ENCODE measurements around the gene LRRC75B.

LRRC75B gene

GRCh38 chr22:24576778-24577177 is 16.1 kb downstream of the LRRC75B start:
- Mint-ChIP-seq H3K9me3 (no peaks in the 10 kb centered on the region), H3K36me3 (ENCODE audit: insufficient read depth) (peaks cover 33% of the 10 kb centered on the region), H3K27me3 (no peaks in the 10 kb centered on the region), H3K4me1 (peaks cover 5% of the 10 kb centered on the region), H3K4me3 (no peak overlapping the region), H3K27ac (ENCODE audit: low read depth) (peak overlapping the region; percentile 65)
- DNase-seq (ENCODE audit: low spot score in 2 of 2) (no peak), ATAC-seq (replicated peaks; ENCODE audit: extremely low read depth, poor library complexity, severe bottlenecking) (no peak)

- no peak for ATAC-seq (replicated peaks; ENCODE audit: extremely low read depth, poor library complexity, severe bottlenecking)
- H3K27me3 Mint-ChIP-seq: no peaks in the 10 kb centered on the region
- H3K36me3 Mint-ChIP-seq (ENCODE audit: insufficient read depth): peaks cover 57% of the 10 kb centered on the region
- no peaks in the 10 kb centered on the region for H3K9me3 Mint-ChIP-seq
- H3K4me3 Mint-ChIP-seq: no peak overlapping the region
- peaks cover 10% of the 10 kb centered on the region for H3K4me1 Mint-ChIP-seq
- no peak overlapping the region for H3K27ac Mint-ChIP-seq (ENCODE audit: low read depth)
- no peak for DNase-seq (ENCODE audit: low spot score in 2 of 2)
Measured at GRCh38 chr22:24571266-24571665, 21.6 kb downstream of the LRRC75B start.

- H3K27ac Mint-ChIP-seq (ENCODE audit: low read depth): no peak overlapping the region
- no peak for ATAC-seq (replicated peaks; ENCODE audit: extremely low read depth, poor library complexity, severe bottlenecking)
- H3K27me3 Mint-ChIP-seq: no peaks in the 10 kb centered on the region
- H3K9me3 Mint-ChIP-seq: no peaks in the 10 kb centered on the region
- no peak for DNase-seq (ENCODE audit: low spot score in 2 of 2)
- peaks cover 56% of the 10 kb centered on the region for H3K36me3 Mint-ChIP-seq (ENCODE audit: insufficient read depth)
- H3K4me1 Mint-ChIP-seq: peaks cover 37% of the 10 kb centered on the region
- no peak overlapping the region for H3K4me3 Mint-ChIP-seq
Measured at GRCh38 chr22:24567668-24568067, 25.2 kb downstream of the LRRC75B start.

- Mint-ChIP-seq H3K27me3 (no peaks in the 10 kb centered on the region), H3K36me3 (ENCODE audit: insufficient read depth) (peaks cover 55% of the 10 kb centered on the region)
- DNase-seq (ENCODE audit: low spot score in 2 of 2): no peak
Measured at GRCh38 chr22:24566899-24567511, 25.9 kb downstream of the LRRC75B start.

GRCh38 chr22:24565077-24565476 is 27.8 kb downstream of the LRRC75B start:
- Mint-ChIP-seq H3K27me3 (no peaks in the 10 kb centered on the region), H3K9me3 (no peaks in the 10 kb centered on the region), H3K36me3 (ENCODE audit: insufficient read depth) (peaks cover 58% of the 10 kb centered on the region), H3K4me3 (no peak overlapping the region), H3K27ac (ENCODE audit: low read depth) (no peak overlapping the region), H3K4me1 (peaks cover 43% of the 10 kb centered on the region)
- ATAC-seq (replicated peaks; ENCODE audit: extremely low read depth, poor library complexity, severe bottlenecking) (no peak), DNase-seq (ENCODE audit: low spot score in 2 of 2) (no peak)

More at GRCh38 chr22:24566899-24567511, 25.9 kb downstream of the LRRC75B start:
- Mint-ChIP-seq H3K4me1 (peaks cover 38% of the 10 kb centered on the region), H3K27ac (ENCODE audit: low read depth) (no peak overlapping the region), H3K9me3 (no peaks in the 10 kb centered on the region), H3K4me3 (no peak overlapping the region)
- no peak for ATAC-seq (replicated peaks; ENCODE audit: extremely low read depth, poor library complexity, severe bottlenecking)

GRCh38 chr22:24564376-24565058 is 28.4 kb downstream of the LRRC75B start:
- Mint-ChIP-seq H3K27me3 (no peaks in the 10 kb centered on the region), H3K36me3 (ENCODE audit: insufficient read depth) (peaks cover 56% of the 10 kb centered on the region), H3K4me1 (peaks cover 43% of the 10 kb centered on the region), H3K9me3 (no peaks in the 10 kb centered on the region), H3K4me3 (no peak overlapping the region), H3K27ac (ENCODE audit: low read depth) (peak overlapping the region; percentile 44)
- ATAC-seq (replicated peaks; ENCODE audit: extremely low read depth, poor library complexity, severe bottlenecking) (no peak), DNase-seq (ENCODE audit: low spot score in 2 of 2) (no peak)

- H3K4me1 Mint-ChIP-seq: peaks cover 53% of the 10 kb centered on the region
- peaks cover 54% of the 10 kb centered on the region for H3K36me3 Mint-ChIP-seq (ENCODE audit: insufficient read depth)
- no peaks in the 10 kb centered on the region for H3K27me3 Mint-ChIP-seq
- H3K27ac Mint-ChIP-seq (ENCODE audit: low read depth): peak overlapping the region; percentile 54
- DNase-seq (ENCODE audit: low spot score in 2 of 2): no peak
- no peak for ATAC-seq (replicated peaks; ENCODE audit: extremely low read depth, poor library complexity, severe bottlenecking)
- no peak overlapping the region for H3K4me3 Mint-ChIP-seq
- no peaks in the 10 kb centered on the region for H3K9me3 Mint-ChIP-seq
Measured at GRCh38 chr22:24563246-24563645, 29.6 kb downstream of the LRRC75B start.

- no peak overlapping the region for H3K27ac Mint-ChIP-seq (ENCODE audit: low read depth)
- ATAC-seq (replicated peaks; ENCODE audit: extremely low read depth, poor library complexity, severe bottlenecking) (no peak), DNase-seq (ENCODE audit: low spot score in 2 of 2) (no peak)
- peaks cover 55% of the 10 kb centered on the region for H3K36me3 Mint-ChIP-seq (ENCODE audit: insufficient read depth)
- H3K9me3 Mint-ChIP-seq: no peaks in the 10 kb centered on the region
- no peak overlapping the region for H3K4me3 Mint-ChIP-seq
- no peaks in the 10 kb centered on the region for H3K27me3 Mint-ChIP-seq
- H3K4me1 Mint-ChIP-seq: peaks cover 55% of the 10 kb centered on the region
Measured at GRCh38 chr22:24559471-24559870, 33.4 kb downstream of the LRRC75B start.

DNA sequence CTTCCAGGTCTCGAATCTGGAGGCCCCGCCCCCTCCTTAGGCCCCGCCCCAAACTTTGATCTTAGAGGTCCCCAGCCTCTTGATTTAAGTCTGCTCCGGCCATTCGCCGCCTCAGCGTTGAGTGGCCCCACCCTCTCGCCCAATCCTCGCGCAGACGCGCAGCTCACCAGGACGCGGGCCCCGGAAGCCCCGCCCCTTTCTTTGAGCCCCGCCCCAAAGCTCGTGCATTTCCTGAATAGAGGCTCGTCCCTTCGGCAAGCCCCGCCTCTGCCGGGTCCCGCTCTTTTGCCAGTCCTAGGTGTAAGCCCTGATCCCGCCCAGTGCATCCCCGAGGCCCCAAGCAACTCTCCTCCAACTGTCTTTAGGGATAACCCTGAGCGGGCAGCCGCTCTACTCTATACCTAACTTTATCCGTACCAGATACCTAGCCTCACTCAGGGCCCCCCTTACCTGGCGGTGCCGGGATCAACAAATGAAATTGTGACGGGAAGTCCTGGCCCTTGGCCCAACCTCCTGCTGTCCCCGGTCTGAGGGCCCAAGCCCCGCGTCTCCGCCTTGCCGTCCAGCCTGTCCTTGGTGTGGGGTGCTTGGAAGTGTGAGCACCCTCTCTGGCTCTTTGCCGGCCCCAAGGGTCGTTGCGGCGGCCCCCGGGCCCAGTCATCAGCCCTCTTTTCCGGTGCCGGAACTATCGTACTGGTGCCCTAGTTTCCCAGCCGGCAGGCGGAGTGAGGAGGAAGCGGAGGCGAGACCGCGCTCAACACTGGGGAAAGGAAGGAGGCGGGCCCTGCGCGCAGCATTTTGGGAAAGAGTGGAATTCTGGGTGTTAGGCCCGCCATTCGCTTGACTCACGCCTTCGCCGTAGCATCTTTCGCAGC is 37.5 kb downstream of the LRRC75B start, which contains the start of gene SNRPD3:
Gene SNRPD3, plus strand, starts transcription at position 835 of the 875 bp plus-strand sequence. CDS start 1,676 bp downstream, outside the sequence.
- ATAC-seq (replicated peaks; ENCODE audit: extremely low read depth, poor library complexity, severe bottlenecking) (peak; percentile 83), DNase-seq (ENCODE audit: low spot score in 2 of 2) (peak; percentile 92 to 98)
- H3K36me3 Mint-ChIP-seq (ENCODE audit: insufficient read depth): peaks cover 31% of the 10 kb centered on the region
- H3K4me3 Mint-ChIP-seq: peak within 1 kb of the TSS; percentile 99
- no peaks in the 10 kb centered on the region for H3K27me3 Mint-ChIP-seq
- H3K27ac Mint-ChIP-seq (ENCODE audit: low read depth): peak within 1 kb of the TSS; percentile 96
- no peaks in the 10 kb centered on the region for H3K9me3 Mint-ChIP-seq
- peaks cover 65% of the 10 kb centered on the region for H3K4me1 Mint-ChIP-seq

GRCh38 chr22:24554313-24555164 is 38.3 kb downstream of the LRRC75B start, which contains the start of gene GUCD1:
TSS of gene GUCD1 (minus strand) at chr22:24555138. CDS start at chr22:24554991, 147 bp downstream.
- H3K27ac Mint-ChIP-seq (ENCODE audit: low read depth): peak within 1 kb of the TSS; percentile 96
- peak within 1 kb of the TSS; percentile 99 for H3K4me3 Mint-ChIP-seq
- ATAC-seq (replicated peaks; ENCODE audit: extremely low read depth, poor library complexity, severe bottlenecking) (no peak), DNase-seq (ENCODE audit: low spot score in 2 of 2) (peak in 1 of 2 donors; percentile 16)
- no peaks in the 10 kb centered on the region for H3K27me3 Mint-ChIP-seq
- H3K9me3 Mint-ChIP-seq: no peaks in the 10 kb centered on the region
- peaks cover 26% of the 10 kb centered on the region for H3K36me3 Mint-ChIP-seq (ENCODE audit: insufficient read depth)
- H3K4me1 Mint-ChIP-seq: peaks cover 66% of the 10 kb centered on the region

DNA sequence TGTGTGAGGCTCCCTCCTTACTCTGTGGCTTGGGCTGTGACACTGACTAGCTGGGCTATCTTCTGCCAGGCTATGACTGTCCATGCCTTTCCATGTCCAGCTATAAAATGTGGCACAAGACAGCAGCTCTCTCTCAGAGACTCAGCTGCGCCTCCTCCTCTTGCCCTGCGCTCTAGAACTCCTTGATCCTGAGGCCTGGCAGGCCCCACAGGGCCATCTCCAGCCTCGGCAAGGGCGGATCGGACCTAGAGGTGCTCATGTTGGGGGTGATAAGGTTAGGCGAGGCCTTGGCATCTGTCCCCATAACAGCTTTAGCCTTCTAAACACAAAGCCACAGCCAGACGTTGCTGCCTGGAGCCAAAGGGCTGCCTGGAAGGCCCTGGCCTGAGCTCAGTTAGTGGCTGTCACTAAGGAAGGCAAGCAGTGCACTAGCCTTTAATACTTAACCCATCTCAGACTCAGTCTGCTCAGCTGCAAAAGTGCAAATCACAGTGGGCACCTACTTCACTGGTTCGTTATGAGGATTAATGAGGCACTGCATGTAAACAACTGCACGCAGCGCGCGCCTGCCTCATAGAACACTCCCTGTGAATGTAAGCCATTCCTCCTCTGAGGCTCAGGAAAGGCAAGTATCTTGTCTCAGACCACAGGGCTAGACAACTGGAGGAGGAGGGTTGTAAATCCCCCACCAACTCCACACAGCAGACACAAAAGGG is 39.1 kb downstream of the LRRC75B start:
- Mint-ChIP-seq H3K27me3 (no peaks in the 10 kb centered on the region), H3K9me3 (no peaks in the 10 kb centered on the region), H3K27ac (ENCODE audit: low read depth) (peak overlapping the region; percentile 83), H3K4me1 (peaks cover 61% of the 10 kb centered on the region), H3K4me3 (peak overlapping the region; percentile 99), H3K36me3 (ENCODE audit: insufficient read depth) (peaks cover 24% of the 10 kb centered on the region)
- DNase-seq (ENCODE audit: low spot score in 2 of 2) (no peak), ATAC-seq (replicated peaks; ENCODE audit: extremely low read depth, poor library complexity, severe bottlenecking) (no peak)

Measured in central memory CD8-positive, alpha-beta T cell (primary cell).